ENCODE measurements around the gene HDAC9.

DNA sequence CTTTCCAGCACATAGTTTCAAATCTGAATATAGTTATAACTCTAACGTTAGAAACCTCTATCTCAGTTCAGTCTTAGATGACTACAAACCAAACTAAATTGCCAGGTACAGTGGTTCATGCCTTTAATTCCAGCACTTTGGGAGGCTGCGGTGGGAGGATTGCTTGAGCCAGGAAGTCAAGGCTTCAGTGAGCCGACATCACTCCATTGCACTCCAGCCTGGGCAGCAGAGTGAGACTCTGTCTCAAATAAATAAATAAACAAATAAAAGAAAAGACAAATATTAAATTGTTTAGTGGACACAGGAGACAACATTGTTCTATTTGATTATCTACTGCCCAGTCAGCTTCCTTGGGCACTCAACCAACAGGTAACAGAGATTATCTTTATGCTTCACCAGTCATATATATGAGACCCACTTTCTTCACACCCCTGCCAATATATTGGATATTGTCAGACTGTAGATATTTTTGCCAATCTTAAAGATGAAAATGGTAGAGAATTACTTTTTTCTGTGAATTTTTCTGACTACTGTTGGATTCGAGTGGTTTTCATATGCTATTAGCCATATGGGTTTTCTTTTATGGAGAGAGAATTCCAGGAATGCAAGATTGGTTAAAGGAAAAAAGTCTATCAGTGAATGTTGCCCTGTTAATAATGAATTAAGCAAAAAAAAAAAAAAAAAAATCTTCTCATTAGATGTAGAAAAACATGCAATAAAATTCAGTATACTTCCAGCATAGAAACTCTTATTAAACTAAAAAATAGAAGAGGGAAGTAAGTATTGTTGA is 16.0 kb downstream of the HDAC9 start:
- TF ChIP-seq EZH2 (IDR thresholded peaks at IDR 0.05; ENCODE audit: borderline replicate concordance, low read depth, low read length, severe bottlenecking) = no peak
- TF ChIP-seq, protein P1, sequence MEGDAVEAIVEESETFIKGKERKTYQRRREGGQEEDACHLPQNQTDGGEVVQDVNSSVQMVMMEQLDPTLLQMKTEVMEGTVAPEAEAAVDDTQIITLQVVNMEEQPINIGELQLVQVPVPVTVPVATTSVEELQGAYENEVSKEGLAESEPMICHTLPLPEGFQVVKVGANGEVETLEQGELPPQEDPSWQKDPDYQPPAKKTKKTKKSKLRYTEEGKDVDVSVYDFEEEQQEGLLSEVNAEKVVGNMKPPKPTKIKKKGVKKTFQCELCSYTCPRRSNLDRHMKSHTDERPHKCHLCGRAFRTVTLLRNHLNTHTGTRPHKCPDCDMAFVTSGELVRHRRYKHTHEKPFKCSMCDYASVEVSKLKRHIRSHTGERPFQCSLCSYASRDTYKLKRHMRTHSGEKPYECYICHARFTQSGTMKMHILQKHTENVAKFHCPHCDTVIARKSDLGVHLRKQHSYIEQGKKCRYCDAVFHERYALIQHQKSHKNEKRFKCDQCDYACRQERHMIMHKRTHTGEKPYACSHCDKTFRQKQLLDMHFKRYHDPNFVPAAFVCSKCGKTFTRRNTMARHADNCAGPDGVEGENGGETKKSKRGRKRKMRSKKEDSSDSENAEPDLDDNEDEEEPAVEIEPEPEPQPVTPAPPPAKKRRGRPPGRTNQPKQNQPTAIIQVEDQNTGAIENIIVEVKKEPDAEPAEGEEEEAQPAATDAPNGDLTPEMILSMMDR (IDR thresholded peaks at IDR 0.05; ENCODE audit: borderline replicate concordance, extremely low read depth, low read length, poor library complexity, severe bottlenecking) = no peak

Measured in DND-41 (cell line).